SW480 (cell line): ENCODE measurements around the gene KISS1R.
A peak's percentile ranks its signal among the peaks of the same experiment; 100 is the strongest.
"Not testable (repeated sequence)": the region's sequence is repeated elsewhere in the genome, so short reads cannot be mapped to it uniquely, and the experiment has no call there.

Experiments used
- DNase-seq: peaks from one replicate; pipeline ENCODE4 v3.0.0-alpha.2; 2016; ENCODE audit warnings: low spot score

Gene KISS1R

GRCh38 chr19:953445-954271, 36.5 kb downstream of the KISS1R start:
- no peak for DNase-seq

- no peak for DNase-seq
Observed at GRCh38 chr19:954272-954671, 37.1 kb downstream of the KISS1R start.

GRCh38 chr19:954672-955494, 37.8 kb downstream of the KISS1R start:
- DNase-seq, result no peak

- DNase-seq, result no peak
Observed at GRCh38 chr19:955803-956765, 39.0 kb downstream of the KISS1R start.

- no peak for DNase-seq
Observed at GRCh38 chr19:956766-957440, 39.8 kb downstream of the KISS1R start.

- not testable (repeated sequence) for DNase-seq
Observed at GRCh38 chr19:957578-957977, 40.4 kb downstream of the KISS1R start.

GRCh38 chr19:958967-959855, 42.1 kb downstream of the KISS1R start:
- DNase-seq, result peak; percentile 68

- DNase-seq, result no peak
Observed at GRCh38 chr19:960020-960419, 42.9 kb downstream of the KISS1R start.

GRCh38 chr19:960601-960938, 43.4 kb downstream of the KISS1R start:
- no peak for DNase-seq

GRCh38 chr19:961866-962620, 44.9 kb downstream of the KISS1R start:
- no peak for DNase-seq

GRCh38 chr19:962683-963400, 45.7 kb downstream of the KISS1R start:
- DNase-seq, result no peak

GRCh38 chr19:963486-963951, 46.4 kb downstream of the KISS1R start:
- no peak for DNase-seq

GRCh38 chr19:964116-964520, 47.0 kb downstream of the KISS1R start:
- DNase-seq, result no peak

GRCh38 chr19:964761-965694, 47.9 kb downstream of the KISS1R start:
- no peak for DNase-seq

GRCh38 chr19:966485-967088, 49.5 kb downstream of the KISS1R start:
- no peak for DNase-seq
